ENCODE data around the gene LEFTY2. TPM values are rescaled to one million over a fixed set of nuclear protein-coding genes. Genes with fewer than 3 reads are reported as not detected.

Gene LEFTY2
- polyA plus RNA-seq, 1 of the 3 experiments (the other 2 are of a cell fraction) = not detected

DNA sequence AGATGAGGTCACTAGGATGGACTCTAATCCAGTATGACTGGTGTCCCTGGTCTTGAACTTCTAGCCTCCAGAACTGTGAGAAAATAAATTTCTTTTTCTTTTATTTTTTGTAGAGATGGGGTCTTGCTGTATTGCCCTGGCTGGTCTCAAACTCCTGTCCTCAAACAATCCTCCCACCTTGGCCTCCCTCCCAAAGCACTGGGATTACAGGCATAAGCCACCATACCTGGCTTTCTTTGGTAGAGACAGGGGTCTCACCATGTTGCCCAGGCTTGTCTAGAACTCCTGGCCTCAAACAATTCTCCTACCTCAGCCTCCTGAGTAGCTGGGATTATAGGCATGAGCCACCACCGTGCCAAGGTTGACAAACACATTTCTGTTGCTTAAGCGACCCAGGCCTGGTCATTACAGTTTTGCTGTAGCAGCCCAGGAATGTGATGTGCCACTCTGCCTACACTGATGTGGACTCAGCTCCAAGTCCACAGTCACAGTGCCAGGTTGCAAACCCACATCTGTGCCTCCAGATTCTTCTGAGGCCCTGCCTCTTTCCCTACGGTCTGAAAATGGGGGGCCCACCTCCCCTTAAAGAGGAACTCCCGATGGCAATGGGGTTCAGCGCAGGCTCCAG is 32.9 kb downstream of the LEFTY2 start:
- H3F3A ChIP-seq (replicated peaks; ENCODE audit: insufficient read depth) = no peaks in the 10 kb centered on the region
- H3K9me2 ChIP-seq = no peaks in the 10 kb centered on the region
- 79% methylated on average over 5 of the region's 5 CpGs for WGBS (ENCODE audit: low lambda C conversion rate)
- H3K9ac ChIP-seq = no peak overlapping the region
- H3K4me1 ChIP-seq (ENCODE audit: control insufficient read depth in 1 of 2, insufficient read depth in 2 of 2, low read depth in 1 of 2, low read length in 1 of 2) = peaks cover 0 to 4% of the 10 kb centered on the region in 2 experiments; a peak in 1 of 4 replicates
- no peak overlapping the region for H3K27ac ChIP-seq (ENCODE audit: low read depth in 2 of 2, low read length in 1 of 2)
- no peaks in the 10 kb centered on the region for H3K79me2 ChIP-seq (ENCODE audit: insufficient read depth)
- no peaks in the 10 kb centered on the region for H4K20me1 ChIP-seq (ENCODE audit: insufficient read depth)
- H3K4me2 ChIP-seq = no peak overlapping the region
- no peaks in the 10 kb centered on the region for H3K27me3 ChIP-seq (ENCODE audit: insufficient read depth)
- no peak for DNase-seq
- CTCF ChIA-PET = interaction anchor here (1.1 to 1.7 kb wide), 3 partner anchors 16 to 434 kb away, joined by 3 to 4 read pairs (median 3); partner anchors contain the start of gene PYCR2
- peaks cover 0 to 4% of the 10 kb centered on the region in 2 experiments for H3K36me3 ChIP-seq (replicated peaks in 1 of 2; ENCODE audit: control insufficient read depth in 1 of 2, insufficient read depth in 2 of 2, low read length in 1 of 2)
- H3K4me3 ChIP-seq (ENCODE audit: low read depth in 2 of 2, low read length in 1 of 2) = no peak overlapping the region
- TF ChIP-seq FOSL2 (IDR thresholded peaks at IDR 0.05; ENCODE audit: borderline replicate concordance, low read depth) = no peak
- H3K9me3 ChIP-seq = no peaks in the 10 kb centered on the region
- POLR2A ChIA-PET = no interaction called here
- H2AFZ ChIP-seq (ENCODE audit: low read depth) = no peak overlapping the region

GRCh38 chr1:225907341-225907740 is 33.7 kb downstream of the LEFTY2 start:
- CTCF ChIA-PET = interaction anchor here (1.1 kb wide), 1 partner anchor 80 kb away, joined by 3 read pairs; no protein-coding TSS in a partner anchor
- no peak overlapping the region for H3K4me3 ChIP-seq (ENCODE audit: low read depth in 2 of 2, low read length in 1 of 2)
- no peak for DNase-seq
- H2AFZ ChIP-seq (ENCODE audit: low read depth) = no peak overlapping the region
- no peaks in the 10 kb centered on the region for H3K36me3 ChIP-seq (replicated peaks in 1 of 2; ENCODE audit: control insufficient read depth in 1 of 2, insufficient read depth in 2 of 2, low read length in 1 of 2)
- H3K4me1 ChIP-seq (ENCODE audit: control insufficient read depth in 1 of 2, insufficient read depth in 2 of 2, low read depth in 1 of 2, low read length in 1 of 2) = peaks cover 0 to 4% of the 10 kb centered on the region in 2 experiments; a peak in 1 of 4 replicates
- H3F3A ChIP-seq (replicated peaks; ENCODE audit: insufficient read depth) = peaks cover 4% of the 10 kb centered on the region
- H3K4me2 ChIP-seq = no peak overlapping the region
- no peaks in the 10 kb centered on the region for H3K27me3 ChIP-seq (ENCODE audit: insufficient read depth)
- H3K9ac ChIP-seq = no peak overlapping the region
- TF ChIP-seq TCF12 (IDR thresholded peaks at IDR 0.05) = no peak
- TF ChIP-seq MAX (IDR thresholded peaks at IDR 0.05; ENCODE audit: low read depth) = no peak
- TF ChIP-seq POLR2AphosphoS5 (IDR thresholded peaks at IDR 0.05; ENCODE audit: low read depth, low read length) = no peak
- no peak for TF ChIP-seq TAF1 (IDR thresholded peaks at IDR 0.05; ENCODE audit: borderline replicate concordance, low read depth, low read length)
- POLR2A ChIA-PET = no interaction called here
- H3K27ac ChIP-seq (ENCODE audit: low read depth in 2 of 2, low read length in 1 of 2) = no peak overlapping the region
- no peaks in the 10 kb centered on the region for H3K79me2 ChIP-seq (ENCODE audit: insufficient read depth)
- no peaks in the 10 kb centered on the region for H4K20me1 ChIP-seq (ENCODE audit: insufficient read depth)
- H3K9me2 ChIP-seq = no peaks in the 10 kb centered on the region
- H3K9me3 ChIP-seq = no peaks in the 10 kb centered on the region
- 100% methylated on average over 2 of the region's 7 CpGs for WGBS (ENCODE audit: low lambda C conversion rate)

DNA sequence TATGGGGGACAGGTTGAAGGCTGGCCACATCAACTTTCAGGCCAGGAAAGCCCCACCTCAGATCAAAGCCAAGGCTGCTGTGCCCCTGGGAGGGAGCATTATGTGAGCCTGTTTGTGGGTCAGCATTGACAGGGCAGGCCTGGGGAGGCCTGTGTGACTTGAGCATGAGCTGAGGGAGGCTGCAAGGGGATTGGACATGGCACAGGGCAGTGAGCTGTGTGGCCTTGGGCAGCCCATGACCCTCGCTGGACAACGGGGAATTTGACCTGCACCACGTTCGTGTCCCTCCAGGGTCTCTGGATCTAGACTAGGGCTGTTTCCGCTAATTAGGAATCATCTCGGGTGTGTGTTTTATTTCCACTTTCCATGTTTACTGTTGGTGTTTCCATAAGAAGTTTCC is 34.6 kb downstream of the LEFTY2 start:
- TF ChIP-seq TCF12 (IDR thresholded peaks at IDR 0.05) = no peak
- TF ChIP-seq ZBTB33 (IDR thresholded peaks at IDR 0.05; ENCODE audit: borderline replicate concordance, low read depth) = no peak
- no peak for TF ChIP-seq NFIC (IDR thresholded peaks at IDR 0.05; ENCODE audit: borderline replicate concordance)
- TF ChIP-seq MAX (IDR thresholded peaks at IDR 0.05; ENCODE audit: low read depth) = no peak
- TF ChIP-seq FOSL2 (IDR thresholded peaks at IDR 0.05; ENCODE audit: borderline replicate concordance, low read depth) = no peak
- TF ChIP-seq GABPA (IDR thresholded peaks at IDR 0.05; ENCODE audit: low read depth) = no peak
- TF ChIP-seq RXRA (IDR thresholded peaks at IDR 0.05; ENCODE audit: borderline replicate concordance, low read depth) = no peak
- TF ChIP-seq JUND (IDR thresholded peaks at IDR 0.05) = no peak
- no peak for TF ChIP-seq RCOR1 (IDR thresholded peaks at IDR 0.05; ENCODE audit: low read length)
- no peak for TF ChIP-seq MXI1 (IDR thresholded peaks at IDR 0.05; ENCODE audit: low read depth, low read length)
- no peak for TF ChIP-seq EP300 (IDR thresholded peaks at IDR 0.05; ENCODE audit: borderline replicate concordance in 1 of 2, low read depth in 1 of 2, low read length in 1 of 2)
- no peak for TF ChIP-seq CHD2 (IDR thresholded peaks at IDR 0.05; ENCODE audit: low read length, partially characterized antibody)
- no peak for TF ChIP-seq MEF2A (IDR thresholded peaks at IDR 0.05; ENCODE audit: borderline replicate concordance, low read depth)
- TF ChIP-seq FOXM1 (IDR thresholded peaks at IDR 0.05; ENCODE audit: low read depth) = no peak
- no peak for TF ChIP-seq RFX5 (IDR thresholded peaks at IDR 0.05; ENCODE audit: low read length)
- TF ChIP-seq SIN3A (IDR thresholded peaks at IDR 0.05; ENCODE audit: borderline replicate concordance, low read depth, low read length) = no peak
- TF ChIP-seq NRF1 (IDR thresholded peaks at IDR 0.05; ENCODE audit: low read depth, low read length) = no peak
- TF ChIP-seq YY1 (IDR thresholded peaks at IDR 0.05; ENCODE audit: low read depth) = no peak
- no peak for TF ChIP-seq RAD21 (IDR thresholded peaks at IDR 0.05; ENCODE audit: low read length)
- Histone ChIP-seq H3K9me2 (no peaks in the 10 kb centered on the region), H3K27me3 (ENCODE audit: insufficient read depth) (no peaks in the 10 kb centered on the region), H3K4me2 (no peak overlapping the region), H3K4me1 (ENCODE audit: control insufficient read depth in 1 of 2, insufficient read depth in 2 of 2, low read depth in 1 of 2, low read length in 1 of 2) (peaks cover 0 to 4% of the 10 kb centered on the region in 2 experiments; a peak in 1 of 4 replicates), H3K36me3 (replicated peaks in 1 of 2; ENCODE audit: control insufficient read depth in 1 of 2, insufficient read depth in 2 of 2, low read length in 1 of 2) (no peaks in the 10 kb centered on the region), H3K79me2 (ENCODE audit: insufficient read depth) (no peaks in the 10 kb centered on the region), H3F3A (replicated peaks; ENCODE audit: insufficient read depth) (peaks cover 4% of the 10 kb centered on the region), H3K9me3 (no peaks in the 10 kb centered on the region), H3K27ac (ENCODE audit: low read depth in 2 of 2, low read length in 1 of 2) (no peak overlapping the region), H3K9ac (no peak overlapping the region), H4K20me1 (ENCODE audit: insufficient read depth) (no peaks in the 10 kb centered on the region), H2AFZ (ENCODE audit: low read depth) (no peak overlapping the region), H3K4me3 (ENCODE audit: low read depth in 2 of 2, low read length in 1 of 2) (no peak overlapping the region)
- CTCF ChIA-PET = interaction anchor here (0.9 kb wide), 1 partner anchor 30 kb away, joined by 4 read pairs; no protein-coding TSS in a partner anchor
- POLR2A ChIA-PET = no interaction called here
- no peak for DNase-seq
- WGBS (ENCODE audit: low lambda C conversion rate) = 83% methylated on average over 4 of the region's 6 CpGs

All from SK-N-SH (cell line).